Parathyroid adenoma (tissue), 2 donors: ENCODE results near the gene PROM2.

ENCODE experiments used
- H2AFZ ChIP-seq: fragments of 300-600 bp; sonication (generic); one replicate; pipeline ENCODE4 v1.7.0; 2017; ENCODE audit warnings: antibody characterized with exemption, mild to moderate bottlenecking
- H3K27ac ChIP-seq: fragments of 300-600 bp; sonication (generic); one replicate; pipeline ENCODE4 v1.7.0; 2017
- H3K27me3 ChIP-seq: fragments of 300-600 bp; sonication (generic); one replicate; pipeline ENCODE4 v1.7.0; 2017; ENCODE audit warnings: low read length; ENCODE audit not compliant: control insufficient read depth, insufficient read depth
- H3K36me3 ChIP-seq: fragments of 300-600 bp; sonication (generic); one replicate; pipeline ENCODE4 v1.7.0; 2017; ENCODE audit warnings: low read length; ENCODE audit not compliant: control insufficient read depth, insufficient read depth
- H3K4me1 ChIP-seq: fragments of 300-600 bp; sonication (generic); one replicate; pipeline ENCODE4 v1.7.0; 2017; ENCODE audit warnings: control low read depth
- H3K4me2 ChIP-seq: fragments of 300-600 bp; sonication (generic); one replicate; pipeline ENCODE4 v1.7.0; 2017; ENCODE audit warnings: low read length
- H3K4me3 ChIP-seq: fragments of 300-600 bp; sonication (generic); one replicate; pipeline ENCODE4 v1.7.0; 2017; ENCODE audit warnings: low read depth, low read length
- H3K79me2 ChIP-seq: fragments of 300-600 bp; sonication (generic); one replicate; pipeline ENCODE4 v1.7.0; 2017; ENCODE audit warnings: control low read depth
- H3K9ac ChIP-seq: fragments of 300-600 bp; sonication (generic); one replicate; pipeline ENCODE4 v1.7.0; 2017; ENCODE audit warnings: mild to moderate bottlenecking
- H3K9me3 ChIP-seq: fragments of 300-600 bp; sonication (generic); one replicate; pipeline ENCODE4 v1.7.0; 2017; ENCODE audit warnings: low read length; ENCODE audit not compliant: control insufficient read depth
- CTCF ChIP-seq: fragments of 300-600 bp; sonication (generic); IDR thresholded peaks from one replicate; pipeline ENCODE4 v1.7.0; 2017; ENCODE audit warnings: antibody characterized with exemption, mild to moderate bottlenecking
- donor health status: primary hyperparathyroidism.

Gene PROM2

GRCh38 chr2:95282458-95282857, 8.2 kb downstream of the PROM2 start:
- no peaks in the 10 kb centered on the region for H3K79me2 ChIP-seq
- H3K4me1 ChIP-seq = peaks cover 7% of the 10 kb centered on the region
- no peaks in the 10 kb centered on the region for H3K27me3 ChIP-seq
- H3K36me3 ChIP-seq = no peaks in the 10 kb centered on the region
- H3K27ac ChIP-seq = no peak overlapping the region
- H3K9me3 ChIP-seq = no peaks in the 10 kb centered on the region
- no peak overlapping the region for H3K4me3 ChIP-seq
- no peak for TF ChIP-seq CTCF
- H2AFZ ChIP-seq = no peak overlapping the region
- H3K4me2 ChIP-seq = no peak overlapping the region
- H3K9ac ChIP-seq = no peak overlapping the region

GRCh38 chr2:95283562-95283961, 9.3 kb downstream of the PROM2 start:
- Histone ChIP-seq H3K36me3 (no peaks in the 10 kb centered on the region), H3K4me3 (no peak overlapping the region), H3K27me3 (no peaks in the 10 kb centered on the region), H3K4me1 (no peaks in the 10 kb centered on the region), H3K9ac (no peak overlapping the region), H3K9me3 (no peaks in the 10 kb centered on the region), H3K79me2 (no peaks in the 10 kb centered on the region), H3K27ac (no peak overlapping the region), H2AFZ (no peak overlapping the region), H3K4me2 (no peak overlapping the region)
- no peak for TF ChIP-seq CTCF

- Histone ChIP-seq H3K4me2 (no peak overlapping the region), H3K36me3 (no peaks in the 10 kb centered on the region), H3K9me3 (no peaks in the 10 kb centered on the region), H3K27ac (no peak overlapping the region), H3K79me2 (no peaks in the 10 kb centered on the region), H3K4me3 (no peak overlapping the region), H2AFZ (no peak overlapping the region), H3K27me3 (no peaks in the 10 kb centered on the region), H3K4me1 (no peaks in the 10 kb centered on the region), H3K9ac (no peak overlapping the region)
- TF ChIP-seq CTCF = no peak
These were observed 10.8 kb downstream of the PROM2 start for GRCh38 chr2:95284886-95285541.

GRCh38 chr2:95285542-95285932, 11.3 kb downstream of the PROM2 start:
- TF ChIP-seq CTCF = no peak
- Histone ChIP-seq H3K4me2 (no peak overlapping the region), H3K9me3 (no peaks in the 10 kb centered on the region), H3K79me2 (no peaks in the 10 kb centered on the region), H3K36me3 (no peaks in the 10 kb centered on the region), H2AFZ (no peak overlapping the region), H3K9ac (no peak overlapping the region), H3K4me1 (no peaks in the 10 kb centered on the region), H3K27me3 (no peaks in the 10 kb centered on the region), H3K4me3 (no peak overlapping the region), H3K27ac (no peak overlapping the region)

GRCh38 chr2:95287336-95287735, 13.1 kb downstream of the PROM2 start:
- H3K36me3 ChIP-seq = no peaks in the 10 kb centered on the region
- no peak for TF ChIP-seq CTCF
- no peak overlapping the region for H3K4me2 ChIP-seq
- no peak overlapping the region for H3K9ac ChIP-seq
- H3K4me3 ChIP-seq = no peak overlapping the region
- no peaks in the 10 kb centered on the region for H3K4me1 ChIP-seq
- no peak overlapping the region for H2AFZ ChIP-seq
- no peaks in the 10 kb centered on the region for H3K27me3 ChIP-seq
- H3K27ac ChIP-seq = no peak overlapping the region
- no peaks in the 10 kb centered on the region for H3K79me2 ChIP-seq
- H3K9me3 ChIP-seq = no peaks in the 10 kb centered on the region
